GM23338 (cell line): ENCODE measurements around the gene CTNNA3. TPM values are rescaled to one million over a fixed set of nuclear protein-coding genes. Genes with fewer than 3 reads are reported as not detected.

Experiments
- ATAC-seq: fragments of 200-7000 bp; cut with Tn5 transposase; 3 replicates; pipeline ENCODE4 v1.9.1; 2020
- DNase-seq: peaks from one replicate; pipeline ENCODE4 v3.0.0-alpha.2; 2015; ENCODE audit warnings: low spot score
- H2AFZ ChIP-seq: fragments of 200-600 bp; sonication (generic); 2 replicates; pipeline ENCODE4 v1.8.0; 2016; ENCODE audit warnings: antibody characterized with exemption, mild to moderate bottlenecking, moderate library complexity
- H3F3A ChIP-seq: fragments of 200-600 bp; sonication (generic); replicated peaks from 2 replicates; pipeline ENCODE4 v1.8.0; 2017; ENCODE audit warnings: antibody characterized with exemption, mixed run types, low read depth
- H3K27ac ChIP-seq: fragments of 200-600 bp; sonication (generic); 2 replicates; pipeline ENCODE4 v1.6.1; 2016; ENCODE audit warnings: low read depth
- H3K27me3 ChIP-seq: fragments of 200-600 bp; sonication (generic); 2 replicates; pipeline ENCODE4 v1.8.0; 2016; ENCODE audit warnings: mild to moderate bottlenecking, mixed run types, moderate library complexity; ENCODE audit not compliant: insufficient read depth
- H3K36me3 ChIP-seq: fragments of 200-600 bp; sonication (generic); 2 replicates; pipeline ENCODE4 v1.8.0; 2016; ENCODE audit warnings: mild to moderate bottlenecking; ENCODE audit not compliant: insufficient read depth
- H3K4me1 ChIP-seq: fragments of 200-600 bp; sonication (generic); 2 replicates; pipeline ENCODE4 v1.8.0; 2016; ENCODE audit warnings: mild to moderate bottlenecking, moderate library complexity; ENCODE audit not compliant: insufficient read depth
- H3K4me2 ChIP-seq: fragments of 200-600 bp; sonication (generic); 2 replicates; pipeline ENCODE4 v1.7.1; 2017; ENCODE audit warnings: mixed run types
- H3K4me3 ChIP-seq: fragments of 200-600 bp; sonication (generic); 2 replicates; pipeline ENCODE4 v1.6.1; 2016; ENCODE audit warnings: mixed run types
- H3K79me2 ChIP-seq: fragments of 200-600 bp; sonication (generic); replicated peaks from 2 replicates; pipeline ENCODE4 v1.8.0; 2017; ENCODE audit warnings: mild to moderate bottlenecking; ENCODE audit not compliant: insufficient read depth
- H3K9me2 ChIP-seq: fragments of 200-600 bp; sonication (generic); 2 replicates; pipeline ENCODE4 v1.8.0; 2017; ENCODE audit not compliant: insufficient read depth
- H4K20me1 ChIP-seq: fragments of 200-600 bp; sonication (generic); replicated peaks from 2 replicates; pipeline ENCODE4 v1.8.0; 2017; ENCODE audit warnings: mild to moderate bottlenecking; ENCODE audit not compliant: insufficient read depth
- H3K27ac Mint-ChIP-seq: 2 replicates; pipeline ENCODE4 v1.8.0; 2020; ENCODE audit warnings: inconsistent platforms, mild to moderate bottlenecking, moderate library complexity, mixed read lengths
- H3K27me3 Mint-ChIP-seq: 3 replicates; pipeline ENCODE4 v1.8.0; 2022; ENCODE audit warnings: low read depth, mild to moderate bottlenecking, moderate library complexity, mixed read lengths, inconsistent platforms; ENCODE audit not compliant: insufficient read depth, poor library complexity
- H3K36me3 Mint-ChIP-seq: 3 replicates; pipeline ENCODE4 v1.8.0; 2021; ENCODE audit warnings: low read depth, mild to moderate bottlenecking, inconsistent platforms, moderate library complexity, mixed read lengths
- H3K4me1 Mint-ChIP-seq: 3 replicates; pipeline ENCODE4 v1.8.0; 2020; ENCODE audit warnings: mild to moderate bottlenecking, inconsistent platforms, mixed read lengths
- H3K4me3 Mint-ChIP-seq: 3 replicates; pipeline ENCODE4 v1.8.0; 2021; ENCODE audit warnings: moderate library complexity, mild to moderate bottlenecking, inconsistent platforms, mixed read lengths
- H3K9me3 Mint-ChIP-seq: 3 replicates; pipeline ENCODE4 v1.8.0; 2020; ENCODE audit warnings: moderate library complexity, mild to moderate bottlenecking, inconsistent platforms, mixed read lengths
- CREB1 ChIP-seq: fragments of 250-450 bp; sonication (Bioruptor Pico); IDR thresholded peaks from 2 replicates; pipeline ENCODE4 v1.5.0; 2020; ENCODE audit warnings: low read depth, mild to moderate bottlenecking, moderate library complexity
- CTCF ChIP-seq, 2 experiments: fragments of 200-600 bp in 1 of 2; sonication (generic) in 1 of 2; conservative IDR thresholded peaks; 2 replicates each; pipeline versions ENCODE4 v1.5.1 to v1.6.1; 2016 to 2017; ENCODE audit warnings: antibody characterized with exemption in 2 of 2, low read depth in 2 of 2, mild to moderate bottlenecking in 2 of 2, moderate library complexity in 1 of 2
- ETS1 ChIP-seq: IDR thresholded peaks from 2 replicates; pipeline ENCODE4 v1.6.1; 2016; ENCODE audit warnings: antibody characterized with exemption
- EZH2 ChIP-seq: fragments of 200-600 bp; sonication (generic); IDR thresholded peaks from one replicate; pipeline ENCODE4 v1.8.0; 2017; ENCODE audit warnings: antibody characterized with exemption, mild to moderate bottlenecking, low read depth; ENCODE audit not compliant: unreplicated experiment
- EZH2phosphoT487 ChIP-seq: fragments of 200-600 bp; sonication (generic); IDR thresholded peaks from one replicate; pipeline ENCODE4 v1.8.1; 2018; ENCODE audit warnings: antibody characterized with exemption; ENCODE audit not compliant: unreplicated experiment
- JUNB ChIP-seq: IDR thresholded peaks from one replicate; pipeline ENCODE4 v1.6.1; 2016; ENCODE audit warnings: antibody characterized with exemption; ENCODE audit not compliant: unreplicated experiment
- NANOG ChIP-seq: IDR thresholded peaks from 2 replicates; pipeline ENCODE4 v1.6.1; 2016; ENCODE audit warnings: antibody characterized with exemption, borderline replicate concordance
- POLR2AphosphoS5 ChIP-seq: IDR thresholded peaks from 2 replicates; pipeline ENCODE4 v1.6.1; 2016; ENCODE audit warnings: antibody characterized with exemption, low read depth
- REST ChIP-seq: IDR thresholded peaks from one replicate; pipeline ENCODE4 v1.6.1; 2018; ENCODE audit warnings: antibody characterized with exemption; ENCODE audit not compliant: unreplicated experiment
- STAT1 ChIP-seq: IDR thresholded peaks from one replicate; pipeline ENCODE4 v1.6.1; 2016; ENCODE audit warnings: antibody characterized with exemption; ENCODE audit not compliant: unreplicated experiment
- ZNF114 ChIP-seq: fragments of 250-450 bp; sonication (Bioruptor Pico); IDR thresholded peaks from 2 replicates; pipeline ENCODE4 v1.5.0; 2020; ENCODE audit warnings: mild to moderate bottlenecking, moderate library complexity
- ZNF331 ChIP-seq: fragments of 250-450 bp; sonication (Bioruptor Pico); IDR thresholded peaks from 2 replicates; pipeline ENCODE4 v1.5.0; 2020; ENCODE audit warnings: low read depth, mild to moderate bottlenecking, moderate library complexity
- ZNF462 ChIP-seq: fragments of 250-450 bp; sonication (Bioruptor Pico); IDR thresholded peaks from 2 replicates; pipeline ENCODE4 v1.5.0; 2020; ENCODE audit warnings: mild to moderate bottlenecking, moderate library complexity
- polyA plus RNA-seq: library from polyadenylated mRNA; unstranded; fragments of >200 nt; fragmentation: Nextera tagmentation; extraction: Ambion mirVana; gene quantifications from 2 replicates; pipeline ENCODE4 v1.2.1, GENCODE V29; 2016
- total RNA-seq: library from RNA; depleted of rRNA; stranded (reverse); fragments of >200 nt; shearing (Covaris generic); gene quantifications from 2 replicates; pipeline ENCODE4 v1.2.3, GENCODE V29; 2014

Gene CTNNA3
- total and polyA plus RNA-seq, 2 experiments from 2014 or later = 0.71 to 3.3 TPM

GRCh38 chr10:66838656-66839055, 857.3 kb downstream of the CTNNA3 start:
- H3K36me3 Mint-ChIP-seq = no peaks in the 10 kb centered on the region
- no peaks in the 10 kb centered on the region for H4K20me1 ChIP-seq
- no peak for TF ChIP-seq ZNF331 (CRISPR knock-in tag)
- TF ChIP-seq CTCF (conservative IDR thresholded peaks at IDR 0.05; ENCODE audit: low read depth in 2 of 2) = no peak
- TF ChIP-seq ZNF462 (CRISPR knock-in tag) = no peak
- TF ChIP-seq REST = no peak
- TF ChIP-seq JUNB = no peak
- no peak for TF ChIP-seq STAT1
- TF ChIP-seq EZH2phosphoT487 = no peak
- no peak for TF ChIP-seq ZNF114
- no peak for TF ChIP-seq POLR2AphosphoS5
- TF ChIP-seq ETS1 = no peak
- no peak for TF ChIP-seq CREB1 (CRISPR knock-in tag)
- TF ChIP-seq EZH2 = no peak
- no peak for TF ChIP-seq NANOG
- H3K4me3 ChIP-seq = no peak overlapping the region
- no peaks in the 10 kb centered on the region for H3K36me3 ChIP-seq
- H3K27ac Mint-ChIP-seq = no peak overlapping the region
- no peaks in the 10 kb centered on the region for H3K9me3 Mint-ChIP-seq
- no peaks in the 10 kb centered on the region for H3K27me3 Mint-ChIP-seq
- H3K27me3 ChIP-seq = no peaks in the 10 kb centered on the region
- no peak for ATAC-seq
- no peak for DNase-seq
- peaks cover 4% of the 10 kb centered on the region for H3K4me1 ChIP-seq
- H3K4me3 Mint-ChIP-seq = no peak overlapping the region
- no peak overlapping the region for H2AFZ ChIP-seq
- no peaks in the 10 kb centered on the region for H3K9me2 ChIP-seq
- no peak overlapping the region for H3K27ac ChIP-seq
- H3F3A ChIP-seq = no peaks in the 10 kb centered on the region
- no peak overlapping the region for H3K4me2 ChIP-seq
- peaks cover 25% of the 10 kb centered on the region for H3K4me1 Mint-ChIP-seq
- no peaks in the 10 kb centered on the region for H3K79me2 ChIP-seq
